IPS-18a (cell line): ENCODE measurements around the gene SLC8A1.

Experiments
- H3K27ac ChIP-seq: one replicate; pipeline ENCODE4 v1.5.1; 2013; ENCODE audit warnings: low read length
- H3K27me3 ChIP-seq: one replicate; pipeline ENCODE4 v1.6.1; 2013; ENCODE audit warnings: mild to moderate bottlenecking, low read length; ENCODE audit not compliant: control insufficient read depth, insufficient read depth
- H3K36me3 ChIP-seq: one replicate; pipeline ENCODE4 v1.6.1; 2013; ENCODE audit warnings: low read depth, low read length; ENCODE audit not compliant: control insufficient read depth
- H3K4me1 ChIP-seq: one replicate; pipeline ENCODE4 v1.6.1; 2013; ENCODE audit warnings: low read depth, low read length; ENCODE audit not compliant: control insufficient read depth
- H3K4me3 ChIP-seq: one replicate; pipeline ENCODE4 v1.5.1; 2013; ENCODE audit warnings: low read length
- H3K9ac ChIP-seq: one replicate; pipeline ENCODE4 v1.6.1; 2013; ENCODE audit warnings: mild to moderate bottlenecking, low read length, moderate library complexity
- H3K9me3 ChIP-seq: one replicate; pipeline ENCODE4 v1.6.1; 2013; ENCODE audit warnings: low read depth, low read length; ENCODE audit not compliant: control insufficient read depth

SLC8A1 gene

DNA sequence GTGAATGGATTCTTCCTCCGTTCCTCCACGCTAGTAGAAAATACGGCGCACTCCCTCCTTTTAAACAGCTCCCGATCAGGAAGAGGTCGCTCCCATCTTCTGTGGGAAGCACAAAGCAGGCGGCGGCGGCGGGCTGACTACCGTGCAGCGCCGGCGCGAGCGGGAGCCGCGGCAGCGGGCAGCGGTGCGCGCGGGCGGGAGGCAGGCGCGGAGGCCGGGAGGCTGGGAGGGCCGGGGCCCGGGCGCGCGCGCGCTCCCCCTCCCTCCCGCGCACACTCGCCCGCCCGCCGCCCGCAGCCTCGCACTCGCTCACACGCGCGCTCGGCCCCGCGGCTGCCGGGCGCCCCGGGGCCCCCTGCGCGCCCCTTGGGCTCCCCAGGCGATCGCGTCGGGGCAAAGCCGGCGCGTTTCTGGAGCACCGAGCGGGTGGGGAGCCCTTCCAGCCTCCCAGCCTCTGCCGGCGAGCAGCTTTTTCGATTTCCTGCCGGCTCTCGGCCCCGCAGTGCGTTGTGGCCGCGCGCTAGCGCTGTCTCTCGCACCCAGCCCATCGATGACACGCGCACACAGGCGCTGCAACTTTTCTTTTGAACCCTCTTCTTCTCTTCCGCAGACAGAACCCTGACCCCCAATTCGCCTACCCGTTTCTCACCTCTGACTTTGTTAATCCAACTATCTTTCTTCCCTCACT, at the start of gene SLC8A1:
Gene SLC8A1, minus strand, starts transcription at position 173 of the 688 bp plus-strand sequence.
- H3K27me3 ChIP-seq: peaks cover 44% of the 10 kb centered on the region
- H3K27ac ChIP-seq: no peak within 1 kb of the TSS
- H3K9me3 ChIP-seq: no peaks in the 10 kb centered on the region
- peak within 1 kb of the TSS; percentile 77 for H3K4me3 ChIP-seq
- peaks cover 15% of the 10 kb centered on the region for H3K4me1 ChIP-seq
- H3K36me3 ChIP-seq: no peaks in the 10 kb centered on the region
- H3K9ac ChIP-seq: peak within 1 kb of the TSS; percentile 24

DNA sequence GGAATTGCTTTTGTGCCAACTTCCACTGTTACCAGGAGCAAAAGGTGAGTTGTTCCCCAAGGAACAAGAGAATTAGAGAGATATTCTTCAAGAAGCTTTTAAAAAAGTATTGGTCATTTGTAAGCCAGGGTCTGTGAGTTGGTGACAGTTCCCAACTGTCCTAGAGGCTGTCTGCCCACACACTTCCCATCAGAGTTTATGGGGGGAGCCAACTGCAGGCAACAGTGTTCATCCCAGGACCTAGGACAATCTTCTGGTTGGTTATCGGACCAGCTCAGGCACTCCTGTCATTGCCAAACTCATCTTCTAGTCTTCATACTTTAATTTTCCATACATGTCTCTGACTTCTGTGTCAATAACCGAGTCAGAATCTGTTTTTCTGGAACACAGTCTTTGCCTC, 47.5 kb upstream of the SLC8A1 start:
- H3K9ac ChIP-seq: no peak overlapping the region
- H3K4me3 ChIP-seq: no peak overlapping the region
- no peak overlapping the region for H3K27ac ChIP-seq
- H3K27me3 ChIP-seq: no peaks in the 10 kb centered on the region
- no peaks in the 10 kb centered on the region for H3K9me3 ChIP-seq
- H3K4me1 ChIP-seq: no peaks in the 10 kb centered on the region
- H3K36me3 ChIP-seq: no peaks in the 10 kb centered on the region

DNA sequence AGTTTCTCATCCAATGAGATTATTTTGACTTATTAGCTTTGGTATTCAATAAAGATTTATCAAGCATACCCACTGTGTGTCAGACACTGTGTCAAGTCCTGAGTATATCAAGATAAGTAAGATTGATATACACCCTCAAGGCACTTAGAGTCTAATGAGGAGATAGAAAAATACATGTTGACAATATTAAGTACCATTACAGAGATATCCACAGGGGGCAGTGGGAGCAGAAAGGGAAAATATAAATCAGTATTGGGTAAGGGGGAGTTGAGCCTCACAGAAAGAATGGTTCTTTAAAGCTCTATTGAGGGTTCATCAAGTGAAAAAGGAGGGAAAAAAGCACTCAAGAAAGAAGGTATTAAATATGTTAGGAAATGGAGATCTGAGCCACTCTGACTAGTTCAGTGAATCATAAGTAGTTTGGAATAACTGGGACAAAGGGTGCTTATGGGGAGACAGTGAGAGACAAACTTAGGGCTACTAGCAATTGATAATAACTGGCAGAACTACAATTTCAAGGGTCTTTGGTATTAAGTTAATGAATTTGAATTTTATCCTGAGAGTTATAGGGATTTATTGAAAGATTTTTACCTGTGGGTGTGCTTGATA, 45.5 kb upstream of the SLC8A1 start:
- H3K36me3 ChIP-seq: no peaks in the 10 kb centered on the region
- no peak overlapping the region for H3K4me3 ChIP-seq
- H3K9me3 ChIP-seq: no peaks in the 10 kb centered on the region
- no peak overlapping the region for H3K9ac ChIP-seq
- no peaks in the 10 kb centered on the region for H3K27me3 ChIP-seq
- no peaks in the 10 kb centered on the region for H3K4me1 ChIP-seq
- H3K27ac ChIP-seq: no peak overlapping the region

DNA sequence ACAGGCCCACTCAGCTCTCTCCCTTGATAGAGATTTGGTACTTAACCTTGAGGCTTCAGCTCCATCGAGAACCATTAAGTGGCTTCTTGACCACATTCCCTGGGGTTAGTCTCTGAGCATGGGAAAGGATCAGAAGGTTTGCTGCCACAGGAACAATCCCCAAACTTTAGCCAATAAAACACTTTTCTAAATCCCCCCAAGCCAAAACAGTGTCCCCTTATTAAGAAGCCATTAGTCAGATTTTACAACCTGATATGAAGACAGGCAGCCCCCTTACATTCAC, 37.7 kb upstream of the SLC8A1 start:
- Histone ChIP-seq H3K27ac (no peak overlapping the region), H3K9ac (no peak overlapping the region)

DNA sequence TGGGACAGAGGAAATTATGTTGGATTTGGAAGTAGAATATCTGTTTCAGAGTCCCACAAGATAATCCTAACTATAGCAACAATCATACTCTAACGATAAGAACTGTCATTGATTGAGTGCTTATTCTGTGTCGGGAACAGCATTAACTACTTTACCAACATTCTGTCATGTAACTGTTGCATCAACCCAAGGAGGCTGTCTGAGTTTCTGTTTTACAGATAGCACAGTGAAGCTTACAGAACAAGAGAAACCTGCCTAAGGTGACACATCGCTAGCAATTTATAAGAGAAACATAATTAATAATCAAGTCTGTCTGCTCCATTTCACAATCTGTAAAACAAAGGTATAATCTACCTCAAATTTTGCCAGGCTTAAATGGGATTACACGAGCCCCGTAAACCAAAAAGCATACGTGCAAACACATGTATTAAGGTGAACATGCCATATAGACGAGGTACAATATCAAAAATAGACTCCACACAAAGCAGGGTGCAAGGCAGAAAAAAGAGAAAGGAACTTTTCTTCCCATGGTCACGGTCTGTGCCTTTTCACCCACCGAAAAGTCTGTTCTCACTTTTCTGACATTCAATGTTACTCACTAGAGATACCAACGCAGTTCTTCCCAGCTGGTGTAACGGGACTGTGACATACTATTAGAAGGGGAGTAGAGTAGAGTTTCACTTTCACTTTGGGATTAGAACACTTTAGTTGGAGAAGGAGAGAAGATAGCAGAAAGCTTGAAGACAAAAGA, 37.2 kb upstream of the SLC8A1 start:
- Histone ChIP-seq H3K27ac (no peak overlapping the region), H3K36me3 (no peaks in the 10 kb centered on the region), H3K9me3 (no peaks in the 10 kb centered on the region), H3K27me3 (no peaks in the 10 kb centered on the region), H3K9ac (no peak overlapping the region), H3K4me3 (no peak overlapping the region), H3K4me1 (peaks cover 7% of the 10 kb centered on the region)

More for the DNA sequence above, 37.7 kb upstream of the SLC8A1 start:
- Histone ChIP-seq H3K4me3 (no peak overlapping the region), H3K36me3 (no peaks in the 10 kb centered on the region), H3K27me3 (no peaks in the 10 kb centered on the region), H3K9me3 (no peaks in the 10 kb centered on the region), H3K4me1 (peaks cover 7% of the 10 kb centered on the region)

DNA sequence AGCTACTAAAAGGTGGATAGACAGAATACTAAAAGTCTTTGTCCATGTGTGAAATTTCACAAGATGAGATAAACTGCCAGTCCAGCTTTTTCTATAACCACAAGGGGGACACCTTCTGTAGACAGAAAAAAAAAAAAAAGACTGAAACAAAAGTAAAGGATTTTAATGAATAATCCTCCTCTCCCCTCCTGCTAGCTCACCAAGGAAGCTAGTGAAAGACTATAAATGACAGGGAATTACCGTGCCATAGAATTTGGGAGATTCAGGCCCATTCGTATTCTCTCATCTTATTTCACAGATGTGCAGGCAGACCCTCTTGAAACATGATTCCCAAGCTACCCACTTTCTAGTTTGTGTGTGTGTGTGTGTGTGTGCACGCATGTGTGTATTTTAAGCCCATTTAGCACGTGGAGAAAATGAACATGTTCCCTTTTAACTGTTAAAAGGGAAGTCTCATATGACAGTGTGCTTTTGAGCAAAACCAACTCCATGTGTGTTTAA, 36.3 kb upstream of the SLC8A1 start:
- H3K9ac ChIP-seq: no peak overlapping the region
- peaks cover 7% of the 10 kb centered on the region for H3K4me1 ChIP-seq
- H3K36me3 ChIP-seq: no peaks in the 10 kb centered on the region
- no peak overlapping the region for H3K4me3 ChIP-seq
- no peaks in the 10 kb centered on the region for H3K27me3 ChIP-seq
- H3K9me3 ChIP-seq: no peaks in the 10 kb centered on the region
- H3K27ac ChIP-seq: no peak overlapping the region

DNA sequence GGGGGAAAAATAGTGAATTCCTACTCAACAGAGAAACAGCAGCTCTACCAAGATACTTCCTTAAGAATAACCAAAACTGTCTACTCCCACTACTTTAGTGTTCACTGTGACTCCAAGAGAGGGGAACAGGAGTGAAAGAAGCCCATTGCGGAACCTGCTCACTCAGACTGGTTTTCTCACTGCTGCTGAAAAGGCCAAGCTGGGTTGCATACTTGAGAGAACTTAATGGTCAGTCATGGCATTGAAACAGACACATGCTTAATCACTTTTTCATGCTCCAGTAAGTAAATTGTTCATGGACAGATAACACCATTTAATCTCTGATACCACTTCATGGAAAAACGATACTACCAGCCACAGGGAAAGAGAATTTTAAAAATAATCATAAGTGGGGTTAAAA, 35.7 kb upstream of the SLC8A1 start:
- Histone ChIP-seq H3K9ac (no peak overlapping the region), H3K9me3 (no peaks in the 10 kb centered on the region), H3K4me1 (peaks cover 7% of the 10 kb centered on the region), H3K36me3 (no peaks in the 10 kb centered on the region), H3K27ac (no peak overlapping the region), H3K27me3 (no peaks in the 10 kb centered on the region), H3K4me3 (no peak overlapping the region)

DNA sequence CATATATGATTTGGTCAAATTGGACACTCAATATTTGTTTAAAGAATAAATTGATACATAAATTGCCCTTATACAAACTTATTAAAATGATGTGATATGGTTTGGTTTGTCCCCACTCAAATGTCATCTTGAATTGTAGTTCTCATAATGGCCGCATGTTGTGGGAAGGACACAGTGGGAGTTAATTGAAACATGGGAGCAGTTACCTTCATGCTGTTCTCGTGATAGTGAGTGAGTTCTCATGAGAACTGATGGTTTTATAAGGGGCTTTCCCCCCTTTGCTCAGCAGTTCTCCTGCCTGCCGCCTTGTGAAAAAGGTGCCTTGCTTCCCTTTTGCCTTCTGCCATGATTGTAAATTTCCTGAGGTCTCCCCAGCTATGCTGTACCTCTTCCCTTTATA, 34.0 kb upstream of the SLC8A1 start:
- H3K36me3 ChIP-seq: no peaks in the 10 kb centered on the region
- peaks cover 7% of the 10 kb centered on the region for H3K4me1 ChIP-seq
- no peak overlapping the region for H3K4me3 ChIP-seq
- H3K27ac ChIP-seq: no peak overlapping the region
- no peaks in the 10 kb centered on the region for H3K9me3 ChIP-seq
- no peaks in the 10 kb centered on the region for H3K27me3 ChIP-seq
- no peak overlapping the region for H3K9ac ChIP-seq

DNA sequence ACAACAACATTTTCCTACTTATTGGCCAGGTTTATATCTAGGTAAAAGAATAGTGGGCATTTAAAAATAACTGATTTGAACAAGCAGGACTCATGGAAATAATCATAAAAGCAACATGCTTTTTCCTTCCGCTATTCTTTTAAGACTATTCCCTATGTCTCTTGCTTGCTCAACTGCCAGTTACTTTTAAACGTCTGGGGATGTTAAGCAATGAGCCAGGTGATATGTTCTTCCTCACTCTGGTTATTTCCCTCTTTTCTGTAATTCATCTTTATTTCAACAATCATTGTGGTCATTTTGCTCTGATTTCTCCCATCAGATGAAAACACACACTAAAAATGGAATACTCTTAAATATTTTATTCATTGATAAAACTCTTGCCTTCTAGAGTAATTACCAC, 33.4 kb upstream of the SLC8A1 start:
- no peaks in the 10 kb centered on the region for H3K27me3 ChIP-seq
- no peak overlapping the region for H3K27ac ChIP-seq
- H3K36me3 ChIP-seq: no peaks in the 10 kb centered on the region

DNA sequence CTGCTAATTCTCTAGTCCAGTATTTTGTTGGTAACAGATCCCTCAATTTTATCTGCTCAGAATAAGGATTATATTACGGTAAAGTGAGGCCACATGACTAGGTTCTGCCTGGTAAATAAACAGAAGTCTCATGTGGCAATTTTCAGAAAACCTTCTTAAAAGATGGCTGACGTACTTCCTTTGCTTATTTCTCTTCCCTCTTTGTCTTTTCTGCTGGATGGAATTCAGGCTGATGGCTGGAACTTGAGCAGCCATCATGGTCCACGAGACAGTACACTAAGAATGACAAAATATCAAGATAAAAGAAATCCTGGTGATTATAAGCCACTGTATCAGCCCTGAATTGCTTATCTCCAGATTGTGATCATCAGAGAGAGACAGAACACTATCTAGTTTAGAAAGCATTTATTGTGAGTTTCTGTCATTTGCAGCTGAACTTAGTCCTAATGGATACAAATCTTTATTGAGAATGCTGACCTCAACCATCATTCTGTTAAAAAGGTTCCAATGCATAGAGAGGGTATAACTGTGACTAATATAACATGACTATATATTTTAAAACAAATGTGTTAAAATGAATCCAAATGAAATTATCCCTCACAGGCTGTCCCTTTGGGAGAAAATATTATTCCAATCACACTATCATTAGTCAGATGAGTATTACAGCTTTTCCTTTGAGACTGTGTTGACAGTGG, 31.8 kb upstream of the SLC8A1 start:
- Histone ChIP-seq H3K9ac (no peak overlapping the region), H3K36me3 (no peaks in the 10 kb centered on the region), H3K27ac (no peak overlapping the region), H3K4me1 (peaks cover 7% of the 10 kb centered on the region), H3K9me3 (no peaks in the 10 kb centered on the region), H3K27me3 (no peaks in the 10 kb centered on the region), H3K4me3 (no peak overlapping the region)

More for the DNA sequence above, 33.4 kb upstream of the SLC8A1 start:
- H3K4me3 ChIP-seq: no peak overlapping the region
- H3K4me1 ChIP-seq: peaks cover 7% of the 10 kb centered on the region
- H3K9ac ChIP-seq: no peak overlapping the region
- no peaks in the 10 kb centered on the region for H3K9me3 ChIP-seq

DNA sequence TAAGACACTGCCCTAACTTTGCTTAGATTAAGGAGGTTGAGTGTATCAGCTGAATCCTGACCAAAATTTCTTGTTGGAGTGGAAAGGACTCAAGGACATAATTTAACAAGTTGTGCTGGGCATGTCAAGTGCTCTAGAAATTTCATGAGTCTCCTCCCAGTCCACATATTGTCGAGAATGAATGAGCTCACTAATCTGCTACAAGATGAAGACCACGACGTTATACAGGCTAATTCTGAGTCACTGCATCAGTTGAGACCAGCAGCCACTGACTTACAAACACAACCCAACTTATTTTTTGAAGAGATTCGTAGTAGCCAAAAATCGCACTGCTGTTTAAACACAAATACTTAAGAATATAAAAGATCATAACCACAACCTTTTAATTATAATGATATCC, 28.7 kb upstream of the SLC8A1 start:
- Histone ChIP-seq H3K36me3 (no peaks in the 10 kb centered on the region), H3K9me3 (no peaks in the 10 kb centered on the region)

More for the DNA sequence above, 28.7 kb upstream of the SLC8A1 start:
- Histone ChIP-seq H3K27ac (no peak overlapping the region), H3K27me3 (no peaks in the 10 kb centered on the region), H3K4me3 (no peak overlapping the region), H3K4me1 (no peaks in the 10 kb centered on the region), H3K9ac (no peak overlapping the region)
